ENCODE data around the gene RGL1.

RGL1 gene

DNA sequence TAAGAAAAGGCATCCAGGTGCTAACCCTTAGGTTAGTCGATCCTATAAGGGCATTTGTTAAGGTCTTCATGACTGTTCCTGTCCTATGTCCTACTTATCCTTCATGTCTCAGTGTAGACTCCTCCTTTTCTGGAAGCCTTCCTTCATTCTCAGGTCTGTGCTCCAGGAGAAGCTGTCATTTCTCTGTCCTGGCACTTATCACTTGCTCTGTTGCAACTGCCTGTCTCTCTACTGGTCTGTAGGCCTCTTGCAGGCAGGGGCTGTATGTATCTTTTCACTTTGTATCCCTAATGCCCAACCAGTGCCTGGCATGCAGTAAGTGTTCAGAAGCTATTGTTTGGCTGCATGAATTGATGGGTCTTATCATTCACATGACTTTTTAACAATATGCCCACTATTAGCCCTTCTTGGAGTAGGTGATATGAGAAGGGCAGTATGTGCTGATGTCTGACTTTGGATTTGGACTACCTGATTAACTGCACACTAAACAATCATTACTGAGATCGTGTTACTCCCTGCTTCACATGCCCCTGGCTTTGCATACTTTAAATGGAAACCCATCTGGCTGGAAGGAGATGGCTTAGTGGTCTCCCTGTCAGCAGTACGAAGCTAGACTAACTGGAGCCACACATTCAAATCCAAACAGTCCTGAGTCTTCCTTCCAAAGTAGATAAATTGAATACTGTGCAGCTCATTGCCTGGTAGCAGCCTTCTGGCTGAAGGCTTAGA, 88.8 kb downstream of the RGL1 start:
- no peak for DNase-seq

DNA sequence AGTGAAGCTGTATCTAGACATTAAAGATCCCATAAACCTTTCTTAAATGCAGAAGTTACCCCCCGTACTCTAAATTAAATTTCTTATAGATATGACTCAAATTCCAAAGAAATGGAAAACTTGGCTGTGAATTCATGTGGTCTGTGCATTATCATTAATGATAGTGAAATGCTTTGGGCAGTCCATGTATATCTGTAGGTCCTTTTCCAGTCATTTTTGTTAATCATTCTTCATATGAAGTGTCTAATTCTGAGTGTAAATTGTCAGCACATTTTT, 89.3 kb downstream of the RGL1 start:
- no peak for DNase-seq

DNA sequence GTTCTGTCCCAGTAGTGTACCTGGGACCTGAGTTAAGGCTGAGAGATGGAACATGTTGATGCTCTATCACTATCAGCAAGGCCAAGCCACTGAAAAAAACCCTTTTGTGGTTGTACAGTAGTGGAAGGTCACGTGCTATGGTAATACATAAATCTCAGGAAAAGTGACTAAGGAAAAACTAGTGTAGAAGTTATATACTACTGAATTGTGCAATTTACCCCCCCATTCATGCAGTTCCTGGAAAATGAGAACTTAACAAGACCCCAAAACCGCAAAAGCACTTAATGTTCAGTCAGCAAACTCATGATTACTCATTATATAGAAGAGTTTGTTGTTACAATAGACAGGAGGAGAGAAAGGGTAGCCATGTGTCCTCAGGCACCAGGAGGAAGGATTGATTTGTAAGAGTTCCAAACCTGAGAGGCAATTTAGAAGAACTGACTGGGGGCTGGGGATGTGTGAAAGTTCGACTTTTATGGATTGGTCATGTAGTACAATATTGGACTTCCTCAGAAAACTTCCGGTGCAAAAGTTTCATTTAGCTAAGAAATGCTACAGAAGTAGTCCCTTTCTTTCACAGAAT, 91.6 kb downstream of the RGL1 start:
- DNase-seq: no peak

GRCh38 chr1:183898001-183898396, 93.1 kb downstream of the RGL1 start:
- no peak for DNase-seq

DNA sequence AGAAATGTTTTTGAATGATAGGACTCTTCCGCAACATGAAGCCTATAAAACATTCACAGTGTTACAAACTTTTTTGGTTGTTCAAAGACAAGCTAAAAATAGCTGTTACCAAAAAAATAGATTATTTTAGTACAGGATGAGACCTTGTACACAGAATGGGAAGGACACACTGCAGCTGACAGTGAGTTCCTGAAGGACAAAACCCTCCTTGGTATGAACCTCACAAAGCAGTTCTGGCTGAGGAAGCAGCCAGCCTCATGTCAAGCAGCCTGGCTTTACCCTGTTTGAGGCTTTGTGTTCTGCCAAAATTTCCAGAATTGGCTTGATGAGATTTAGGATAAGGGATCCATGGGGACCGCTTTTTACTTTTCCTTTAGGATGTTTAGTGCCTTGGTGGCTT, 93.7 kb downstream of the RGL1 start:
- DNase-seq: no peak

GRCh38 chr1:183901748-183902330, 96.9 kb downstream of the RGL1 start:
- DNase-seq: peak; percentile 56

GRCh38 chr1:183903101-183903500, 98.2 kb downstream of the RGL1 start:
- DNase-seq: no peak

GRCh38 chr1:183905508-183906113, 100.7 kb downstream of the RGL1 start:
- no peak for DNase-seq

DNA sequence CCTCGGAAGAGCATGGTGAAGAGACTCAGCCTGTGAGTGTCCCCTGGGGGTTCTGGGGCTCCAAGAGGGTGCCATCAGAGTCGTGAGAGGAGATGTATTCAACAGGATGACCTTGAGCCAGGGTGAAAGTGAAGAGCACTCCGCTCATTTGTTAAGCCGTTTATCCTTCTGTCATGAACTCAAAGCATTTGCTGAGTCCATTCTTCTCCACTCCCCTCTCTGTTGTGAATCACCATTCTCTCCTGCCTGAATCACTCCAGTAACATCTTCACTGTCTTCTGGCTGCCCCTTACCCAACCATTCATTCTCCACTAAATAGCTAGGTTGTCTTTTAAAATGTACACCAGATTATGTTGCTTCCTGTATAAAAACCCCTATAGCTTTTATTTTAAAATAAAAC, 102.2 kb downstream of the RGL1 start:
- DNase-seq: no peak

DNA sequence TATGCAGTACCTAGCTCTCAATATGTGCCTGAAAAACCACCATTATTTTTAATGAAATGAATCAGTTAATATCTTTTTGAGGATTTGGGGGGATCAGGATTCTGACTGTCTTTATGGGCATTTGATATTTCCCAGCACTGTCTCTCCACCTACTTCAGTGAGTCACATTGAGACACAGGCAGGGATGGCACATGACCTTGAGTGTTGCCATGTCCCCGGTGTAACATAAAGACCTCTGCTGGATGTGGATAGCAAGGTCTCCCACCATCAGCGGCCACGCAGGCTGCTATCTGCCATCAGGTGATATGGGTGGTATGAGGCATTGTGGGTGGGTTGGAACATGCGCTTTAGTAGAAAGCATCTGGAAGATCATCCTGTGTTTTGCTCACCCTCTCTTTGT, 103.2 kb downstream of the RGL1 start:
- no peak for DNase-seq

DNA sequence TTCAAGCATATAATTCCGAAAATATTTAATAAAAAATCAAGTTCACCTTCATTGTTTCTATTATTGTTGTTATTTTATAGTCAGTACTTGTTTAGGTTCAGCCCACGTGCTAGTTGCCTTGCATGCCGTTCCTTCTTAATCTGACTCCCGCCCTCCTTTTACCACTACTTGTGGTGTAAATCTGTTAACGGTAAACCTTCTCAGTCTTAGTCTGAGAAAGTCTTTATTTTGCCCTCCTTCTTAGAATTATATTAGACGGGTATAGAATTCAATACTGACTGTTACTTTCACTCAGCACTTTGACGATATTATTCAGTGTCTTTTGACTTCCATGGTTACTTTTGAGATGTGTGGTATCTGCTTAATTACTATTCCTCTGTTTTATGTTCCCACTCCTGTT, 104.8 kb downstream of the RGL1 start:
- no peak for DNase-seq

GRCh38 chr1:183910845-183911244, 105.9 kb downstream of the RGL1 start:
- no peak for DNase-seq

DNA sequence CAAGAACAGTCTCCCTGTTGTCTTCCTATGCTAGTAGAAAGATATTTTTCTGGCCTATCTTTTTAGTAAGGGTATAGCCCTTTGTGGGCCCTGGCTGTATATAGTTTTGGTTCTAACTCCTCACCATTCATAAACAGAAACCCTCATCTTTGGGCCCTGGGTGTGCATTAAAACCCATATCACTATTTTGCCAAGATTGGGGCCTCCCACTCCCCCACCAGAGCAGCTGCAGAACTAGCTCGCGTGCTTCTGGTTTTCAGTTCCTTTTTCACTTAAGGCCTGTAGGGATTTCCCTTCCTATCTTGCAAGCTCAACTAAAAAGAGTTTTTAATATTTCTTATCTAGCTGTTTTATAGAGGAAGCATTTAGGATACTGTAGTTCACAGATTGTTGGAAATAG, 106.4 kb downstream of the RGL1 start:
- DNase-seq: no peak

DNA sequence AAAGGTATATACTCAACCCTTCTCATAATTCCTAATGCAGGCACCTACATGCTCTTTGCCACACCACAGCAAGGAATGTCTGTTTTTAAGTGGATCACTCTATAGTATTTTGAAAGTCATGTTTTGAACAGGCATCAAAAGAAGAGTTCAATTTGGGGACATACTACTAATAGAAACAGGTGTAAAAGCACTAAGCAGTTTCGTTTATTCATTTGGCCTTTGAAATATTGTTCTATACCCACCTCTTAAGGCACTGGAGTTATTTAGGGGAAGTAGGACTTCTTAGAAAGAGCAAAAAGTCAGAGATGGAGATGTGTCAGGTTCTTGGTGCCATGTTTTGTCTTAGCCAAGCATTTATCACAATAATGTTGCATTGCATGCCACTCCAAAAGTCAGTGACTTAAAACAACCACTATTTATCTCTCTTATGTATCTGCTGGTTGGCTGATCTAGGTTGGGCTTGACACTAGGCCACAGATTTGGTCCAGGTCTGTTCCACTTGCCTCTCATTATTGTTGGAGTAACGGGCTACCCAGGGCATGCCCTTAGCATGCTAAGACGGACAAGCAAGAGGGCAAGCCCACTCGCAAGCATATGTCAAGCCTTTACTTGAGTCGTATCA, 107.5 kb downstream of the RGL1 start:
- DNase-seq: no peak

GRCh38 chr1:183913567-183913993, 108.7 kb downstream of the RGL1 start:
- DNase-seq: no peak

- no peak for DNase-seq
These were observed 109.4 kb downstream of the RGL1 start for GRCh38 chr1:183914276-183914675.

GRCh38 chr1:183914891-183915290, 110.0 kb downstream of the RGL1 start:
- DNase-seq: no peak

GRCh38 chr1:183915625-183916510, 110.9 kb downstream of the RGL1 start:
- peak; percentile 83 for DNase-seq

- DNase-seq: no peak
These were observed 111.7 kb downstream of the RGL1 start for GRCh38 chr1:183916574-183916973.

- DNase-seq: no peak
These were observed 113.7 kb downstream of the RGL1 start for GRCh38 chr1:183918589-183918988.

GRCh38 chr1:183920651-183921050, 115.7 kb downstream of the RGL1 start:
- DNase-seq: no peak

- DNase-seq: no peak
These were observed 117.3 kb downstream of the RGL1 start for GRCh38 chr1:183922197-183922596.

GRCh38 chr1:183925947-183926346, 121.0 kb downstream of the RGL1 start:
- DNase-seq: no peak

All from NCI-H226 (cell line).